HCT116 (cell line): ENCODE data around the gene ABHD10.

Experiments used
- CTCF ChIP-seq, 3 experiments: fragments of 200-600 bp in 1 of 3; sonication (generic) in 1 of 3; IDR thresholded peaks in 2 of 3; conservative IDR thresholded peaks in 1 of 3; 2 replicates each; pipeline ENCODE4 v1.5.1; 2012 to 2017; ENCODE audit warnings: low read depth in 2 of 3, low read length in 2 of 3, antibody characterized with exemption in 1 of 3, borderline replicate concordance in 1 of 3, control low read depth in 1 of 3, mild to moderate bottlenecking in 1 of 3, mixed read lengths in 1 of 3, mixed run types in 1 of 3, moderate library complexity in 1 of 3; ENCODE audit not compliant: insufficient read depth in 1 of 3
- EGR1 ChIP-seq: IDR thresholded peaks from 2 replicates; pipeline ENCODE4 v1.6.1; 2012; ENCODE audit warnings: low read depth
- EZH2 ChIP-seq: fragments of 200-600 bp; sonication (generic); IDR thresholded peaks from 2 replicates; pipeline ENCODE4 v1.6.1; 2017; ENCODE audit warnings: antibody characterized with exemption, mixed run types
- EZH2phosphoT487 ChIP-seq: fragments of 200-600 bp; IDR thresholded peaks from 2 replicates; pipeline ENCODE4 v1.6.1; 2018; ENCODE audit warnings: antibody characterized with exemption, borderline replicate concordance
- POLR2A ChIP-seq: IDR thresholded peaks from 2 replicates; pipeline ENCODE4 v1.7.0; 2011; ENCODE audit warnings: borderline replicate concordance; ENCODE audit not compliant: insufficient read depth, insufficient read length; ENCODE audit errors: extremely low read depth
- POLR2AphosphoS5 ChIP-seq: IDR thresholded peaks from 2 replicates; pipeline ENCODE4 v1.6.1; 2011; ENCODE audit warnings: mild to moderate bottlenecking, low read depth, low read length, moderate library complexity
- RAD21 ChIP-seq: IDR thresholded peaks from 2 replicates; pipeline ENCODE4 v1.6.1; 2012; ENCODE audit warnings: low read depth, mild to moderate bottlenecking
- REST ChIP-seq: IDR thresholded peaks from 2 replicates; pipeline ENCODE4 v1.6.1; 2012; ENCODE audit warnings: low read depth
- YY1 ChIP-seq: IDR thresholded peaks from 2 replicates; pipeline ENCODE4 v1.6.1; 2011; ENCODE audit warnings: low read length, low read depth, moderate library complexity, mild to moderate bottlenecking; ENCODE audit not compliant: insufficient replicate concordance; ENCODE audit errors: extremely low read depth
- ZBTB33 ChIP-seq: IDR thresholded peaks from 2 replicates; pipeline ENCODE4 v1.6.1; 2011; ENCODE audit warnings: mild to moderate bottlenecking, low read length, moderate library complexity; ENCODE audit not compliant: insufficient replicate concordance; ENCODE audit errors: extremely low read depth
- ZFX ChIP-seq: fragments of 450-650 bp; IDR thresholded peaks from 2 replicates; pipeline ENCODE4 v1.6.1; 2017
- ZNF274 ChIP-seq: fragments of 200-500 bp; sonication (Bioruptor generic); IDR thresholded peaks from 2 replicates; pipeline ENCODE4 v1.6.1; 2014; ENCODE audit warnings: mild to moderate bottlenecking, low read depth, low read length, inconsistent platforms

DNA sequence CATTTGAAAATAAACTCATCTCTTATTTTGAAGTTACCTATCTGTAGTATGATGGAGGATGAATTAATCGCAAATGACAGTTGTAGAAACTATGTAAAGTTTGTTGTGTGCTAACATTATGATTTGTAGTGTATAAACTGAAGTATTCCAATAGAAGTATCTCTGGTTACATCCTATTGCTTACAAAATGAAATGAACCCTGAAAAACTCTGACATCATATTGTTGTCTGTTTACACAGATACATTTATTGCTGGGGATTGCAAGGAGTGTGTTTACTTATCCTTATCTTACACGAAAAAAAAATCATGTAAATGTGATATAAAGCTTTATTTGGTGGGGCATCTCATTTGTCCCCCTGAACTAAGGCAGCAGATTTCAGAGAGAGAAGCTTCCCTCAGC, 2.6 kb upstream of the ABHD10 start:
- TF ChIP-seq POLR2A (no peak), CTCF (IDR thresholded peaks at IDR 0.05 in 2 of 3, conservative IDR thresholded peaks at IDR 0.05 in 1 of 3; ENCODE audit: borderline replicate concordance in 1 of 3, insufficient read depth in 1 of 3, low read depth in 2 of 3, low read length in 2 of 3) (no peak), REST (no peak), EZH2phosphoT487 (no peak), EZH2 (no peak), ZBTB33 (no peak), POLR2AphosphoS5 (no peak), ZNF274 (no peak), RAD21 (no peak), ZFX (no peak), EGR1 (no peak), YY1 (no peak)
